Measurements from ENCODE around the gene TMEM37.

GRCh38 chr2:119397196-119397595 lies 34.5 kb upstream of the TMEM37 start:
- TF ChIP-seq CTCF (IDR thresholded peaks at IDR 0.05; ENCODE audit: poor library complexity), result no peak
- TF ChIP-seq EZH2 (IDR thresholded peaks at IDR 0.05; ENCODE audit: borderline replicate concordance), result no peak
- TF ChIP-seq EZH2phosphoT487 (IDR thresholded peaks at IDR 0.05; ENCODE audit: low read depth, severe bottlenecking, unreplicated experiment), result no peak
